Measurements from ENCODE around the gene RTL1. TPM values are rescaled to one million over a fixed set of nuclear protein-coding genes. Genes with fewer than 3 reads are reported as not detected.

The RTL1 gene
- total and polyA plus RNA-seq, 2 of the 8 experiments (the other 6 are each of a cell fraction or from before 2014, with no cell fraction given) = not detected

DNA sequence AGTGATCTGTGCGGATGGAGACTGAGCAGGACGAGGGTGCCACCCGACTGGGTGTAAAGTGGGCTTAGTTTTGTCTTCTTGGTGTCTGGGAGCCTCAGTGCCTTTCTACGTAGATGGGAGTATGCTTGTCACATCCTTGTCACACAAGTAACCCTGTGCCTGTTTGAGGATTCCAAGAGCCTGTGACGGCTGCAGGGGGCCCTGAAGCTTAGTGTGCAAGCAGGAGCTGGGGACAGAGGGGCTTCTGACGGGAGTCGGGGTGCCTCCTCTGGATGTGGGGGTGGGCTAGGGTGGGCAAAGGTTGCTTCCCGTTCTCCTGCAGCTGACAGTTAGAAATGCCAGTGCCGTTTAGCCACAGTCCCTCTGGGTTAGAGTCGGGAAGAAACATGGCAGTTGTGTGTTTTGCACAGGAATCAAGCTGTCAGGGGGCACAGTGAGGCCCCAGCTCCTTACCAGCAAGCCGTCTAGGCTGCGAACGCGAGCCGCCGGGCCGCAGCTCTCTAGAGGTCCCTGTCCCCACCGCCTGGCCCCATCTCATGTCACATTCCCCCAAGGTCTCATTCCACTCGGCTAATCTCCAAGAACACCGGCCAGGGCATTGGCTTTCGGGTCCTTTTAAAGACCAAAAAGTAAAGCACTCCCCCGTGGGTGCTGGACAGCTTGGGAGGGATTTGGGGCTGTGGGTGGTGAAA is 7.0 kb downstream of the RTL1 start:
- Histone ChIP-seq H3K4me2 (ENCODE audit: insufficient read depth in 1 of 2, low read depth in 2 of 2, low read length in 2 of 2) (no peak overlapping the region), H3K79me1 (ENCODE audit: low read depth, low read length) (no peaks in the 10 kb centered on the region), H2AFZ (ENCODE audit: low read length) (no peak overlapping the region), H3K4me3 (ENCODE audit: extremely low read depth in 1 of 4, insufficient read depth in 2 of 4, low read depth in 3 of 4, low read length in 4 of 4) (no peak overlapping the region), H2BK15ac (ENCODE audit: low read length) (no peak overlapping the region), H3K36me3 (ENCODE audit: control insufficient read depth in 2 of 4, insufficient read depth in 4 of 4, low read length in 3 of 4) (no peaks in the 10 kb centered on the region), H3K23ac (ENCODE audit: insufficient read length) (no peak overlapping the region), H2BK120ac (replicated peaks; ENCODE audit: low read depth, low read length) (no peak overlapping the region), H3K23me2 (ENCODE audit: low read depth, low read length) (peaks cover 4% of the 10 kb centered on the region), H3K14ac (ENCODE audit: insufficient read length) (no peak overlapping the region), H3K18ac (ENCODE audit: extremely low read depth, low read length) (no peak overlapping the region), H2BK12ac (ENCODE audit: low read depth, low read length) (no peak overlapping the region), H3K27me3 (replicated peaks in 1 of 4; ENCODE audit: control insufficient read depth in 3 of 4, extremely low read depth in 1 of 4, insufficient read depth in 3 of 4, low read length in 3 of 4) (peaks cover 0 to 15% (median 4%) of the 10 kb centered on the region in 4 experiments; a peak in 4 of 7 replicates), H4K8ac (ENCODE audit: extremely low read depth, insufficient read depth, low read length) (no peak overlapping the region), H4K91ac (replicated peaks; ENCODE audit: insufficient read length, low read length) (no peak overlapping the region), H2BK5ac (ENCODE audit: low read depth, low read length) (no peak overlapping the region), H3K79me2 (ENCODE audit: control insufficient read depth in 1 of 2, insufficient read depth in 2 of 2, low read length in 2 of 2) (no peaks in the 10 kb centered on the region), H2AK5ac (ENCODE audit: low read depth, low read length) (no peak overlapping the region), H2BK20ac (ENCODE audit: low read length) (peak overlapping the region; percentile 72; the same call in 1 of the 2 replicates), H3K4me1 (replicated peaks in 1 of 4; ENCODE audit: control insufficient read depth in 3 of 4, insufficient read depth in 4 of 4, low read length in 3 of 4) (peaks cover 5 to 24% (median 8%) of the 10 kb centered on the region in 4 experiments), H3K9me3 (ENCODE audit: insufficient read depth in 2 of 2, low read depth in 1 of 2, low read length in 1 of 2) (peaks cover 0 to 3% of the 10 kb centered on the region in 2 experiments; a peak in 1 of 4 replicates), H3K56ac (replicated peaks; ENCODE audit: insufficient read length, low read depth, low read length) (no peak overlapping the region), H3K9ac (replicated peaks in 1 of 4; ENCODE audit: extremely low read depth in 1 of 4, low read depth in 3 of 4, low read length in 3 of 4) (no peak overlapping the region), H3K4ac (replicated peaks; ENCODE audit: insufficient read length, low read depth, low read length) (no peak overlapping the region), H4K5ac (ENCODE audit: insufficient read length, low read depth, low read length) (no peak overlapping the region), H4K20me1 (replicated peaks in 1 of 2; ENCODE audit: control insufficient read depth in 1 of 2, insufficient read depth in 2 of 2, low read length in 2 of 2) (no peaks in the 10 kb centered on the region), H3K27ac (ENCODE audit: low read depth, low read length) (no peak overlapping the region)
- CTCF ChIA-PET (ENCODE audit: partially characterized antibody) = interaction anchor here (0.8 to 1.7 kb wide), 3 partner anchors 31 to 188 kb away, joined by 3 to 6 read pairs (median 4); no protein-coding TSS in a partner anchor
- WGBS, 2 experiments (ENCODE audit: extremely low coverage in 1 of 2, insufficient coverage in 1 of 2, insufficient read length in 1 of 2, insufficient replicate concordance in 2 of 2, low coverage in 1 of 2, low lambda C conversion rate in 2 of 2, missing lambda C conversion rate in 1 of 2) = 88% methylated on average over 14 of the region's 22 CpGs; no CpG with 5 or more reads in 1 of the 2 experiments
- POLR2A ChIA-PET (ENCODE audit: partially characterized antibody) = no interaction called here
- DNase-seq (ENCODE audit: low read depth in 1 of 2, low spot score in 2 of 2) (peak in 1 of 2 experiments; percentile 43), FAIRE-seq (no peak)
- TF ChIP-seq TCF12 (IDR thresholded peaks at IDR 0.05; ENCODE audit: low read depth, low read length) (no peak), POLR2A (IDR thresholded peaks at IDR 0.05; ENCODE audit: control extremely low read depth in 1 of 2, low read depth in 2 of 2, low read length in 2 of 2) (no peak), SIRT6 (IDR thresholded peaks at IDR 0.05; ENCODE audit: low read length) (no peak), NRF1 (IDR thresholded peaks at IDR 0.05; ENCODE audit: low read depth, low read length) (no peak), JUN (IDR thresholded peaks at IDR 0.05; ENCODE audit: low read depth, low read length) (no peak), CEBPB (IDR thresholded peaks at IDR 0.05; ENCODE audit: low read depth, low read length) (no peak), KDM1A (IDR thresholded peaks at IDR 0.05; ENCODE audit: borderline replicate concordance, low read length) (no peak), CHD2 (IDR thresholded peaks at IDR 0.05; ENCODE audit: low read length) (no peak), POLR2AphosphoS5 (IDR thresholded peaks at IDR 0.05; ENCODE audit: low read depth, low read length) (no peak), GABPA (IDR thresholded peaks at IDR 0.05; ENCODE audit: borderline replicate concordance, insufficient read depth, low read length) (no peak)
- TF ChIP-seq, protein P1, sequence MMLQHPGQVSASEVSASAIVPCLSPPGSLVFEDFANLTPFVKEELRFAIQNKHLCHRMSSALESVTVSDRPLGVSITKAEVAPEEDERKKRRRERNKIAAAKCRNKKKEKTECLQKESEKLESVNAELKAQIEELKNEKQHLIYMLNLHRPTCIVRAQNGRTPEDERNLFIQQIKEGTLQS (IDR thresholded peaks at IDR 0.05; ENCODE audit: insufficient read depth, low read depth, low read length) = no peak

All from H1 (cell line).